ENCODE results near the gene PAPSS2.
A peak's percentile ranks its signal among the peaks of the same experiment; 100 is the strongest.
"Not testable (repeated sequence)": the region's sequence is repeated elsewhere in the genome, so short reads cannot be mapped to it uniquely, and the experiment has no call there.

PAPSS2 gene

GRCh38 chr10:87659571-87660483 lies at the start of gene PAPSS2:
TSS of gene PAPSS2 (plus strand) at chr10:87659878. CDS start at chr10:87659982, 104 bp downstream.
- DNase-seq (ENCODE audit: low read depth), result peak; percentile 80

- not testable (repeated sequence) for DNase-seq (ENCODE audit: low read depth)
Measured at GRCh38 chr10:87611341-87611740, 48.3 kb upstream of the PAPSS2 start.

GRCh38 chr10:87612115-87612514 lies 47.6 kb upstream of the PAPSS2 start:
- no peak for DNase-seq (ENCODE audit: low read depth)

- DNase-seq (ENCODE audit: low read depth), result peak; percentile 37
Measured at GRCh38 chr10:87613751-87614150, 45.9 kb upstream of the PAPSS2 start.

GRCh38 chr10:87615856-87616255 lies 43.8 kb upstream of the PAPSS2 start:
- no peak for DNase-seq (ENCODE audit: low read depth)

GRCh38 chr10:87617503-87617902 lies 42.2 kb upstream of the PAPSS2 start:
- DNase-seq (ENCODE audit: low read depth), result no peak

- no peak for DNase-seq (ENCODE audit: low read depth)
Measured at GRCh38 chr10:87618566-87619423, 40.9 kb upstream of the PAPSS2 start.

- peak; percentile 34 for DNase-seq (ENCODE audit: low read depth)
Measured at GRCh38 chr10:87619705-87620104, 40.0 kb upstream of the PAPSS2 start.

- DNase-seq (ENCODE audit: low read depth), result not testable (repeated sequence)
Measured at GRCh38 chr10:87621440-87621839, 38.2 kb upstream of the PAPSS2 start.

GRCh38 chr10:87622314-87623004 lies 37.2 kb upstream of the PAPSS2 start:
- DNase-seq (ENCODE audit: low read depth), result no peak

- DNase-seq (ENCODE audit: low read depth), result no peak
Measured at GRCh38 chr10:87623191-87623590, 36.5 kb upstream of the PAPSS2 start.

- DNase-seq (ENCODE audit: low read depth), result no peak
Measured at GRCh38 chr10:87625661-87626060, 34.0 kb upstream of the PAPSS2 start.

- DNase-seq (ENCODE audit: low read depth), result no peak
Measured at GRCh38 chr10:87626422-87626892, 33.2 kb upstream of the PAPSS2 start.

- no peak for DNase-seq (ENCODE audit: low read depth)
Measured at GRCh38 chr10:87630171-87630570, 29.5 kb upstream of the PAPSS2 start.

GRCh38 chr10:87632454-87632853 lies 27.2 kb upstream of the PAPSS2 start:
- DNase-seq (ENCODE audit: low read depth), result no peak

GRCh38 chr10:87634311-87634710 lies 25.4 kb upstream of the PAPSS2 start:
- DNase-seq (ENCODE audit: low read depth), result no peak

- peak; percentile 61 for DNase-seq (ENCODE audit: low read depth)
Measured at GRCh38 chr10:87635498-87636312, 24.0 kb upstream of the PAPSS2 start.

- DNase-seq (ENCODE audit: low read depth), result no peak
Measured at GRCh38 chr10:87636313-87636915, 23.3 kb upstream of the PAPSS2 start.

GRCh38 chr10:87639493-87639892 lies 20.2 kb upstream of the PAPSS2 start:
- no peak for DNase-seq (ENCODE audit: low read depth)

GRCh38 chr10:87640043-87640442 lies 19.6 kb upstream of the PAPSS2 start:
- no peak for DNase-seq (ENCODE audit: low read depth)

- no peak for DNase-seq (ENCODE audit: low read depth)
Measured at GRCh38 chr10:87642486-87642885, 17.2 kb upstream of the PAPSS2 start.
